Epithelial cell of proximal tubule (primary cell): ENCODE measurements around the gene ABI1. TPM values are rescaled to one million over a fixed set of nuclear protein-coding genes. Genes with fewer than 3 reads are reported as not detected.

Experiments
- DNase-seq: peaks from one replicate; pipeline ENCODE4 v3.0.0-alpha.2; 2011; ENCODE audit warnings: low read depth
- H3K4me3 ChIP-seq: 2 replicates; pipeline ENCODE4 v1.5.1; 2011; ENCODE audit warnings: low read depth, mild to moderate bottlenecking, low read length
- total RNA-seq: library from RNA; depleted of rRNA; stranded (reverse); fragments of >200 nt; gene quantifications from 2 replicates; pipeline ENCODE4 v1.2.3, GENCODE V29; 2015
- TF ChIP-seq, protein P1 (sequence below): conservative IDR thresholded peaks from 2 replicates; pipeline ENCODE4 v1.5.1; 2012; ENCODE audit warnings: low read depth, mild to moderate bottlenecking, low read length

Gene ABI1
- total RNA-seq, 1 donor from 2014 or later, result 34.1 TPM

DNA sequence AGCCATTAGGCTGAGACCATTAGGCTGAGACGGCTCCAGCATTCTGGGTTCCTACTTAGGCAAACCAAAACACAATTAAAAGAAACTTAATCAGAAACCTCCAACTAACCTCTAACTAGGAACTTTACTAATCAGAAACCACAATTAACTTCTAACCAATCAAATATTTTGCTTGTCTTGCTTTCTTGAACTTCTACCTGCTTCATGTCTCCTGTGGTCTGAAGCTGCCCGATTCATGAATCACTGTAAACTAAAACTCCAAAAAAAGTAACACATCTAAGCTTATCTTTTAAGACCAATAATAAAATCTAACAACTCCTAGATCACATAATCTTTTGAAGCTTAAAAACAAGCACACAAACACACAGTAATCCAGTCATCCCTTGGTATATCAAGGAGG lies 87.1 kb downstream of the ABI1 start:
- H3K4me3 ChIP-seq, result no peak overlapping the region
- TF ChIP-seq, protein P1, sequence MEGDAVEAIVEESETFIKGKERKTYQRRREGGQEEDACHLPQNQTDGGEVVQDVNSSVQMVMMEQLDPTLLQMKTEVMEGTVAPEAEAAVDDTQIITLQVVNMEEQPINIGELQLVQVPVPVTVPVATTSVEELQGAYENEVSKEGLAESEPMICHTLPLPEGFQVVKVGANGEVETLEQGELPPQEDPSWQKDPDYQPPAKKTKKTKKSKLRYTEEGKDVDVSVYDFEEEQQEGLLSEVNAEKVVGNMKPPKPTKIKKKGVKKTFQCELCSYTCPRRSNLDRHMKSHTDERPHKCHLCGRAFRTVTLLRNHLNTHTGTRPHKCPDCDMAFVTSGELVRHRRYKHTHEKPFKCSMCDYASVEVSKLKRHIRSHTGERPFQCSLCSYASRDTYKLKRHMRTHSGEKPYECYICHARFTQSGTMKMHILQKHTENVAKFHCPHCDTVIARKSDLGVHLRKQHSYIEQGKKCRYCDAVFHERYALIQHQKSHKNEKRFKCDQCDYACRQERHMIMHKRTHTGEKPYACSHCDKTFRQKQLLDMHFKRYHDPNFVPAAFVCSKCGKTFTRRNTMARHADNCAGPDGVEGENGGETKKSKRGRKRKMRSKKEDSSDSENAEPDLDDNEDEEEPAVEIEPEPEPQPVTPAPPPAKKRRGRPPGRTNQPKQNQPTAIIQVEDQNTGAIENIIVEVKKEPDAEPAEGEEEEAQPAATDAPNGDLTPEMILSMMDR, result no peak
- no peak for DNase-seq

DNA sequence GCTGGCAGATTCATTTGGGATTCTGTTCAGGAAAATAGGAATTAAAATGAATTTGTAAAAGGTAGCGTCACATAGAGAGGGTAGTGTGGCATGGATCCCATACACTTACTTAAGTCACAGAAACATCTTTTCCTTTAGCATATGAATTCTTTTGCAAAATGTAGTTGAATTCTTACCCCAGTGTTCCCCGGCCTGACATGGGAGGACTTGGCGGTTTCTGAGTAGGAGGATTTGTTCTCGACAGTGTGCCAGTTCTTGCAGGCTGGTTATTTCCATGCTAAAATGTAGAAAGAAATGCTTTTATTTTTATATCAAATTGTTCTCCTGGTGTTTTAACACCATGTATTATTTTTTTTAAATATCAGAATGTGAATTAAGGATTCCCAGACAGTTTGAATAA lies 90.7 kb downstream of the ABI1 start:
- DNase-seq, result no peak
- no peak overlapping the region for H3K4me3 ChIP-seq

DNA sequence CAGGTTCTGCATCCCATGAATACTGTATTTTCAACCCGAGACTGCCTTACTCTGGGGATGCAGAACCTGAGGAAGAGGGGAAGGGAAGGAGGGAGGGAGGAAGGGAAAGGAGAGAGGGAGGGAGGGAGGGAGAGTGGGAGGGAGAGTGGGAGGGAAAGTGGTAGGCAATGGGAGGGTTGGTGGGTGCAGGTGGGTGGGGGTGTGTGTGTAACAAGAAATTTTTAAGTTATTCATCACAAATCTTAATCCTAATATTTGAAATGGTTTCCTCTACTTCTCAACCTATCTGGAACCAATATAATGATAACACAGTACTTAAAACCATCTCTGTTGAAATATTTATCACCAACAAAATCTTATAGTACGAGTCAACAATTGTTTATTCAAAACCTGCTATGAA lies 95.2 kb downstream of the ABI1 start:
- DNase-seq, result no peak
- no peak overlapping the region for H3K4me3 ChIP-seq
- TF ChIP-seq, protein P1, result no peak

More for the DNA sequence above, 90.7 kb downstream of the ABI1 start:
- TF ChIP-seq, protein P1, result no peak

DNA sequence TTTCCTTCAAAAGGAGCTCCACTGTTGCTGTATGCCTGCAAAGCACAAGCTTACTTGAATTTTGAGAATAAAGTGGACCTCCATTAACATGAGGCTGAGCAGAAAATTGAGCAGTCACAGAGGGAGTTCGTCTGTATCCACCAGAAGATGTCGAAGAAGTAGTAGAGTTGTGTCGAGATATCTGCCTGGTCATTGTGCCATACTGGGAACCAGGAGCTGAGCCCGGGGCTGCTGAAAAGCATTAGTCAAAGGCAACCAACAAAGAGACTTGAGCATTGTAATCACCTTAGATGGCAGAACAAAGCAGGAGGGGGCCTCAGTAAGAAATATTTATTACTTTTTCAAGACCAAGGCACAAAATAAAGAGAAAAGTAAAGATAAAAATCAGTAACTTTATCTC lies 101.8 kb downstream of the ABI1 start:
- TF ChIP-seq, protein P1, result no peak
- no peak overlapping the region for H3K4me3 ChIP-seq
- DNase-seq, result no peak

DNA sequence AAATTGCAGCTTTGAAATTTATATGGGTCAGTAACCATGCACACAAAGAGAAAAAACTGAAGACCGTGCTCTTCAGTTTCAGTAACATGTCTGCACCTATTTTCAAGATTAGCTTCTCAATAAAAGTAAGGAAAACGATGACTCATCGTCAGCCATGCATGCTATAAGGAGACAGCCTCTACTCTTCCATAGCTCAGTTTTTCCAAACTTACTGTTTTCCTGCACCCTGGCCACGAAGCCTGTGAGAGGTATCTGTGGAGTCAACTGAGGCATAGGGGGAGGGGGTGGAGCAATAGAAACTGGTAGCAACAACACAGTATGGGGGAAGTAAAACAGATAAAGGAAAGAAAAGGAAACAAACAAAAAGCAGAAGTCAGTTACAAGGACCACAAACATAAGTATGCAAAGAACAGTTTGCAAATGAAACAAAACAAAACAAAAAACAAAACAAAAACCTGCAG lies 105.3 kb downstream of the ABI1 start:
- peak; percentile 46 for DNase-seq
- no peak overlapping the region for H3K4me3 ChIP-seq
- TF ChIP-seq, protein P1, result no peak

DNA sequence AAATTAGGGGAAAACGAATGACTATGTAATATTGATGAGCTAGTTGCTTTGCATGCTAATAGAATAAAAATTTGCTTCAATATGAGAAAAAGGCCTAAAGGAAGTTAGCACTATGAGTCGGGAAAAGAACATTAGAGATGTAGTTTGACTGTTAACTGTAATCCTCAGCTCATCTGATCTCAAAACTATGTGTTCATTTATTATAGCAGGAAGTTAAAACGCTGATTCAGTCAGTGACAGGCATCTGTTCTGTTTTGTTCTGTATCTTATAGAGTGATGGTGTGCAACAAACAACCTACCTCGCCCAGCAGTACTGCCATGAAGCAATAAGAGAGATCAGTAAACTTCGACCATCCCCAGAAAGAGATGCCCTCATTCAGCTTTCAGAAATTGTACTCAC lies 114.7 kb downstream of the ABI1 start:
- TF ChIP-seq, protein P1, result no peak
- DNase-seq, result no peak
- H3K4me3 ChIP-seq, result no peak overlapping the region

DNA sequence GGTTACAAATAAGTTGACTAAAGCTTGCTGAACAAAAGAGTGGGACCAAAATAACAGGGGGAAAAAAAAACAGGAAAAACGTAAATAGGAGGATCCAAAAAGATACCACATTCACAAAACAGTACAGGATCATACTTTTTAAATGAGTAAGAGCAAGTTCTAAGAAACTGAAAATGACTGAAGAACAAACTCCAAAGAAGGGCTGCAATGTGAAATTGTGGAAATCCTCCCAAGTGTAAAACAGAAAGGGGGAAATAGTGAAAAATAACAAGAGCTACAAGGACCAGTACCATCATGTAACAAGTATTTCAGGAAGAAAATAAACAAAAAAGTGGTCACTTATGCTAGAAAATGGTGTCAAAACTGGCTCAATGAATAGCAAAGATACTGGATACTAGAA lies 116.9 kb downstream of the ABI1 start:
- TF ChIP-seq, protein P1, result no peak
- no peak for DNase-seq
- no peak overlapping the region for H3K4me3 ChIP-seq
